GM21526 (cell line): Measurements from ENCODE around the gene C1orf159.
"Not testable (repeated sequence)": the region's sequence is repeated elsewhere in the genome, so short reads cannot be mapped to it uniquely, and the experiment has no call there.

Experiments
- ATAC-seq: cut with Tn5 transposase; IDR thresholded peaks from one replicate; pipeline ENCODE4 v1.9.1; 2021; ENCODE audit warnings: moderate library complexity; ENCODE audit not compliant: unreplicated experiment, low FRiP score

Gene C1orf159

DNA sequence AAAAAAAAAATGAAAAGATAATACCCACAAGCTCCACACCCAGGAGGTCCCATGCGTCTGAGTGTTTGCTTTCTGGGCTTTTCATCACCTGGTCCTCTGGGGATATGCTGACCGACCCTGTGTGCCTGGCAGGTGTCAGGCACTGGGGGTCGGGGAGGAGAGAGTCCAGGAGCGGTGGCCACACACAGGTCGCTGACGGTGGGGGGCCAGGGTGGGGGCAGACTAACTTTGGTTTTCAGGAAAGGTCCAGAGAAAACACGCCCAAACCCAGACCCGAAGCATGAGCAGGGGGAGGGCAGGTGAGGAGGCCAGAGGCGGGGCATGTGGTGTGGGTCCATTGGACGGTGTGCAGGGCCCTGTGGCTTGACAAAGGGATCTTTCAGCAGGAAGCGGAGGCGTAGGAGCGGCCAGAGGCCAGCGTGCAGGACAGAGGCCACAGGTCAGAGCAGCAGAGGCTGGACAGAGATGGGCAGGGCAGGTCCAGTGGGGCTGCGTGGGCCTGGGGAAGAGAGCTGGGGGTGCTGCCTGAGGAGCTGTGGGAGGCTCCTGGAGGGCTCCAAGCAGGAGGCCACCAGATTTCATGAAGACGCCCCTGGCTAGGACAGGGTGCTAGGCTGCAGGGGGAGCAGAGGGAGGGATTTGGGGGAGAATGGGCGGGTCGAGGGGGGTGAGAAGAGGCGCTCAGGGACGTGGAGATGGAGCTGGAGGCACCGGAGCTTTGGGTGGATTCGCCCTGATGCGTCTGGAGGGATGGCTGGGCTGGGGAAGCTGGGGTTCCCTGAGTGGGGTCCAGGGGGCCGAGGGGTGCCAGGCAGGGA, 57.6 kb downstream of the C1orf159 start:
- no peak for ATAC-seq

DNA sequence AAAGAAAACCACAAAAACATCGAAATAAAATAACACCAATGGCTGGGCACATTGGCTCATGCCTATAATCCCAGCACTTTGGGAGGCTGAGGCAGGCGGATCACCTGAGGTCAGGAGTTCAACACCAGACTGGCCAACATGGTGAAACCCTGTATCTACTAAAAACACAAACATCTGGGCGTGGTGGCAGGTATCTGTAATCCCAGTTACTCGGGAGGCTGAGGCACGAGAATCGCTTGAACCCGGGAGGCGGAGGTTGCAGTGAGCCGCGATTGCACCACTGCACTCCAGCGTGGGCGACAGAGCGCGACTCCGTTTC, 58.2 kb downstream of the C1orf159 start:
- ATAC-seq = not testable (repeated sequence)

DNA sequence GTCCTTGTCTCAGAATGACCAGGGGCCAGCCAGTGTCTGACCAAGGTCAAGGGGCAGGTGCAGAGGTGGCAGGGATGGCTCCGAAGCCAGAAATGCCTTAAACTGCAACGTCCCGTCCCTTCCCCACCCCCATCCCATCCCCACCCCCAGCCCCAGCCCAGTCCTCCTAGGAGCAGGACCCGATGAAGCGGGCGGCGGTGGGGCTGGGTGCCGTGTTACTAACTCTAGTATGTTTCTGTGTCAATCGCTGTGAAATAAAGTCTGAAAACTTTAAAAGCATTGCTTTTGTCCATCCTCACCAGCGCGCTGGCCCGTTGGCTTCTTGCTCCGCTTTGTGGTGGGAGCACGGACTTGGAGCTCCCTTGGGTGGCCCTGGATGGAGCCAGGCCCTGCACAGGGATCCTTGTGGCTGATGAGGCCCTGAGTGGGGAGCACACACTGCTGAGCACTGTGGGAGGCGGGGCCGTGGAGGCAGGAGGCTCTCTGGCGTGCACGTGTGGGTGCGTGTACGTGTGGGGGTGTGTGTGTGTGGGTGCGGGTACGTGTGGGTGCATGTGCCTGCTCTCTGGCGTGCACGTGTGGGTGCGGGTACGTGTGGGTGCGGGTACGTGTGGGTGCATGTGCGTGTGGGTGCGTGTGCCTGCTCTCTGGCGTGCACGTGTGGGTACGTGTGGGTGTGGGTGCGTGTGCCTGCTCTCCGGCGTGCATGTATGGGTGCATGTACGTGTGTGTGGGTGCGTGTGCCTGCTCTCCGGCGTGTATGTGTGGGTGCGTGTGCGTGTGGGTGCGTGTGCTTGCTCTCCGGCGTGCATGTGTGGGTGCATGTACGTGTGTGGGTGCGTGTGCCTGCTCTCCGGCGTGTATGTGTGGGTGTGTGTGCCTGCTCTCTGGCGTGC, 59.8 kb downstream of the C1orf159 start:
- no peak for ATAC-seq

DNA sequence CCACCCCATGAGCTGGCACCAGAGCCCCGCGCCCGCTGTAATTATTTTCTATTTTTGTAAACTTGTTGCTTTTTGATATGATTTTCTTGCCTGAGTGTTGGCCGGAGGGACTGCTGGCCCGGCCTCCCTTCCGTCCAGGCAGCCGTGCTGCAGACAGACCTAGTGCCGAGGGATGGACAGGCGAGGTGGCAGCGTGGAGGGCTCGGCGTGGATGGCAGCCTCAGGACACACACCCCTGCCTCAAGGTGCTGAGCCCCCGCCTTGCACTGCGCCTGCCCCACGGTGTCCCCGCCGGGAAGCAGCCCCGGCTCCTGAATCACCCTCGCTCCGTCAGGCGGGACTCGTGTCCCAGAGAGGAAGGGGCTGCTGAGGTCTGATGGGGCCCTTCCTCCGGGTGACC, 60.9 kb downstream of the C1orf159 start:
- no peak for ATAC-seq

DNA sequence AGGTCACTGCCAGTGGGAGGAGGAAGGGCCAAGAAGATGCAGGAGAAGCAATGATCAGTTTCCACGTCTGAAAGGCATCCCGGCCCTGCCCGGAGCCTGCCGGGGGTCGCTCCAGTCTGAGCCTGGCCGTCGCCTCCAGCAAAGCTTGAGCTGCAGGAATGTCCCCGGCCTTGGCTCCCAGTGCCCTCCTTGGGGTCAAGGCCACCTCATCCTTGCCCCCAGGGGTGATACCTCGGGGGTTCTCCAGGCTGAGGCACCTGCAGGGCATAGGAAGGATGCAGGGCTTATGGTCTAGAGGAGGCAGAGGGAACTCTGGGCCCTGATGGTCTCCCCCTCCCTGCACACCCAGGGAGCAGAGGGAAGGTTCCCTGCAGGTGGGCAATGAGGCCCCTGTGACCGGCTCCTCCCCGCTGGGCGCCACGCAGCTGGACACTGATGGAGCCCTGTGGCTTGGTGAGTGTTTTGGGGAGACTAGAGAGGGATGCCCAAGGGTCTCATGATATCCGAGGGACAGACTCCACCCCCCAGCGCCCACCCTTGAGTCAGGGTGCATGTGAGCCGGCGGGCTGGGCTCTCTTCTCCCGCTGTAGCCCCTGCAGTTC, 61.7 kb downstream of the C1orf159 start:
- ATAC-seq = no peak

DNA sequence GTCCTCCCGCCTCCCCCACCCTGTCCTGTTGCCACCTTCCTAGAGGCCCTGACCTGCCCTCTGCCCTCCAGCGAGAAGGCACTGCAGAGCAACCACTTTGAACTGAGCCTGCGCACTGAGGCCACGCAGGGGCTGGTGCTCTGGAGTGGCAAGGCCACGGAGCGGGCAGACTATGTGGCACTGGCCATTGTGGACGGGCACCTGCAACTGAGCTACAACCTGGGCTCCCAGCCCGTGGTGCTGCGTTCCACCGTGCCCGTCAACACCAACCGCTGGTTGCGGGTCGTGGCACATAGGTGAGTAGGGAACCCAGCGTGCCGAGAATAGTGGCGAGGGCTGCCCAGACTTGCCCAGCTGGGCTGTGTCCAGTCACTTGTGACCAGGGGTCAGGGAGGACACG, 62.2 kb downstream of the C1orf159 start:
- no peak for ATAC-seq

DNA sequence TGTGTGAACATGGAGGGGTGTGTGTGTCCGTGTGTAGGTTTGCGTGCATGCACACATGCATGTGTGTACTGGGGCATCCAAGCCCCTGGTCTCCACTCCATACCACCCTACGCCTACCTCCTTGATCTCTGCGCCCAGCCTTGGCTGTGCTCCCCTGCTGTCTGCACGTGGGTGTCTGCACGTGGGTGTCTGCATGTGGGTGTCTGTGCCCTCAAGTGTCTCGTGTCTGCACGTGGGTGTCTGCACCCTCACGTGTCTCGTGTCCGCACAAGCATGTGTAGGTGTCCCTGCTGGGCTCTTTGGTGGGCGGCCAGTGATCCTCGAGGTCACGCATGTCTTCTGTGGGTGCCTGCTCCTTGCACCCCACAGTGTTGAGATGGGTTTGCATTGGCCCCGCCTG, 62.9 kb downstream of the C1orf159 start:
- no peak for ATAC-seq

DNA sequence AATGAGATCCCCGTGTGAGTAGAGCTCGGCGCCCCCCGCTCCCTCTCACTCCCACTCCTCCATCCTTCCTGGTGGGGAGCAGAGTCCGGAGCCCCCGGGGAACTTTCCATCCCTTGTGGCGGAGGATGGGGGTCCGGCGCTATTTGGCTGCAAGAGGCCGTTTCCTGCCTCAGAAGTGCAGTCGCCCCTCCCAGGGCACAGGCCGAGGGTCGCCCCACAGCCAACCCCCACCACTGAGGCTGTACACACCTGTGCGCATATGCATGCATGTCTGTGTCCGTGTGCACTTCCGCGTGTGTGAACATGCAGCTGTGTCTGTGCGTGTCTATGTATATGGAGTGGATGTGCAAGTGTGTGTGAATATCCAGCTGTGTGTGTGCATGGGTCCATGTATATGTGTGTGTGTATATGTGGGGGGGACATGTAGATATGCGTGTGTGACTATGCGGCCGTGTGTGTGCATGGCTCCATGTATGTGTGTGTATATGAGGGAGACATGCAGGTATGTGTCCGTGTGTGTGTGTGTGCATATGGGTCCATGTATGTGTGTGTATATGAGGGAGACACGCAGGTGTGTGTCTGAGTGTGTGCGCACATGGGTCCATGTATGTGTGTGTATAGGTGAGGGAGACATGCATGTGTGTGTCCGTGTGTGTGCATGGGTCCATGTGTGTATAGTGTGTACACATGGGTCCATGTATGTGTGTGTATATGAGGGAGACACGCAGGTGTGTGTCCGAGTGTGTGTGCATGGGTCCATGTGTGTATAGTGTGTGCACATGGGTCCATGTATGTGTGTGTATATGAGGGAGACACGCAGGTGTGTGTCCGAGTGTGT, 63.7 kb downstream of the C1orf159 start:
- ATAC-seq = no peak

DNA sequence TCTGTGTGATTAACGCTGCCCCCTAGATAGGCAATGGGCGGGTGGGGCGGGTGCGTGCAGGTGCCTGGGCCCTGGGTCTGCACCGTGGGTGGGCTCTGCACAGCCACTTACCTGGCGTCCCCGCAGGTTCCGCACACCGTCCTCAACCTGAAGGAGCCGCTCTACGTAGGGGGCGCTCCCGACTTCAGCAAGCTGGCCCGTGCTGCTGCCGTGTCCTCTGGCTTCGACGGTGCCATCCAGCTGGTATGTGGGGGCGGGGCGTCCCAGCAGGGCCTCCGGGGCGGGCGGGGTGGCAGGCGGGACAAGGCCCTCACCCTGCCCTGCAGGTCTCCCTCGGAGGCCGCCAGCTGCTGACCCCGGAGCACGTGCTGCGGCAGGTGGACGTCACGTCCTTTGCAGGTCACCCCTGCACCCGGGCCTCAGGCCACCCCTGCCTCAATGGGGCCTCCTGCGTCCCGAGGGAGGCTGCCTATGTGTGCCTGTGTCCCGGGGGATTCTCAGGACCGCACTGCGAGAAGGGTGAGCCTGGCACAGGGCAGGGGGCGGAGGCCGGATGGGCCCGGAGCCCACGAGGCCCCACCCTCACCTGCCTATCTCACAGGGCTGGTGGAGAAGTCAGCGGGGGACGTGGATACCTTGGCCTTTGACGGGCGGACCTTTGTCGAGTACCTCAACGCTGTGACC, 64.6 kb downstream of the C1orf159 start:
- ATAC-seq = no peak

DNA sequence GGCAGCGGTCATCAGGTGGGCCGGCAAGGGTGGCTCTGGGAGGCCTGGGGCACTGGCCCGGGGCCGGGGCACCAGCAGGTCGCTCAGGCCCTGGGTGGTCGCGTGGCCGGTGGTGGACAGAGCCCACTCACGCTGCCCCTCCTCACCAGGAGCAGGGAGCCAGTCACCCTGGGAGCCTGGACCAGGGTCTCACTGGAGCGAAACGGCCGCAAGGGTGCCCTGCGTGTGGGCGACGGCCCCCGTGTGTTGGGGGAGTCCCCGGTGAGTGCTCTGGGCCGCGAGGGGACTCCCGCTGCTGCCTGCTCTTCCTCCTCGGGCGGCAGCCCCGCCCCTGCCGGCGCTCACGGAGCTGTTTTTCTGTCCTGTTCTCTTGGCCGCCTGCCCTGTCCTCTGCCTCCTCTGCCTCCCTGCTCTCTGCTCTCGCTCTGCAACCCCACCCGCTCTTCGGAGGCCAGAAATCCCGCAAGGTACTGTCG, 65.3 kb downstream of the C1orf159 start:
- ATAC-seq = no peak

DNA sequence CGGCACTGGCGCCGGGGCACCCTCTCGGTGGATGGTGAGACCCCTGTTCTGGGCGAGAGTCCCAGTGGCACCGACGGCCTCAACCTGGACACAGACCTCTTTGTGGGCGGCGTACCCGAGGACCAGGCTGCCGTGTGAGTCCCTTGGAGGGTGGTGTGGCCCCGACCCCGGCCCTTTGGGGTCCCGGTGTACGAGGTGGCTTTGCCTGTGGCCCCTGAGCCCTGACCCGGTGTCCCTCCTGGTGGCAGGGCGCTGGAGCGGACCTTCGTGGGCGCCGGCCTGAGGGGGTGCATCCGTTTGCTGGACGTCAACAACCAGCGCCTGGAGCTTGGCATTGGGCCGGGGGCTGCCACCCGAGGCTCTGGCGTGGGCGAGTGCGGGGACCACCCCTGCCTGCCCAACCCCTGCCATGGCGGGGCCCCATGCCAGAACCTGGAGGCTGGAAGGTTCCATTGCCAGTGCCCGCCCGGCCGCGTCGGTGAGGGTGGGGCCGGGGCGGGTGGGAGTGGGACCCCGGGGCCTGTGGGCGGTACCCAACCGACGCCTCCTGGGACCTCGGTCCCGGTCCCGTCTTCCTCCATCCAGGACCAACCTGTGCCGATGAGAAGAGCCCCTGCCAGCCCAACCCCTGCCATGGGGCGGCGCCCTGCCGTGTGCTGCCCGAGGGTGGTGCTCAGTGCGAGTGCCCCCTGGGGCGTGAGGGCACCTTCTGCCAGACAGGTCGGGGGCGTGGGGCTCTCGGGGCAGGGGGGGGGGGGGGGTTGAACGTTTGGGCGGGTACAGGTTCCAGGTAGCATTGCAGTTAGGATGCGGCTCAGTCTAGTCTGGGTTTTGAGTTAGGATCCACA, 66.3 kb downstream of the C1orf159 start:
- no peak for ATAC-seq

DNA sequence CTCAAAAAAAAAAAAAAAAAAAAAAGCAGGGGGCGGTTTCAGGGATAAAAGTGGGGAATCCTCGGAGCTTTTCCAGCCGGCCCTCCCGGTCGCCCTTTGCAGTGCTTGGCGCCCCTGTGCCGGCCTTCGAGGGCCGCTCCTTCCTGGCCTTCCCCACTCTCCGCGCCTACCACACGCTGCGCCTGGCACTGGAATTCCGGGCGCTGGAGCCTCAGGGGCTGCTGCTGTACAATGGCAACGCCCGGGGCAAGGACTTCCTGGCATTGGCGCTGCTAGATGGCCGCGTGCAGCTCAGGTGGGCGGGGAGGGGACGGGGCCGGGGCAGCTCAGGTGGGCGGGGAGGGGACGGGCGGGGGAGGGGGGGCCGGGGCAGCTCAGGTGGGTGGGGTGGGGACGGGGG, 67.1 kb downstream of the C1orf159 start:
- ATAC-seq = no peak

DNA sequence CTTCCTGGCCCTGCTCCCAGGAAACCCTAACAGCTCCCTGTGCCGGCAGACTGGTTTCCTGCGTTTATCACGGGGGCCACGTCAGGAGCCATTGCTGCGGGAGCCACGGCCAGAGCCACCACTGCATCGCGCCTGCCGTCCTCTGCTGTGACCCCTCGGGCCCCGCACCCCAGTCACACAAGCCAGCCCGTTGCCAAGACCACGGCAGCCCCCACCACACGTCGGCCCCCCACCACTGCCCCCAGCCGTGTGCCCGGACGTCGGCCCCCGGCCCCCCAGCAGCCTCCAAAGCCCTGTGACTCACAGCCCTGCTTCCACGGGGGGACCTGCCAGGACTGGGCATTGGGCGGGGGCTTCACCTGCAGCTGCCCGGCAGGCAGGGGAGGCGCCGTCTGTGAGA, 67.9 kb downstream of the C1orf159 start:
- ATAC-seq = no peak

DNA sequence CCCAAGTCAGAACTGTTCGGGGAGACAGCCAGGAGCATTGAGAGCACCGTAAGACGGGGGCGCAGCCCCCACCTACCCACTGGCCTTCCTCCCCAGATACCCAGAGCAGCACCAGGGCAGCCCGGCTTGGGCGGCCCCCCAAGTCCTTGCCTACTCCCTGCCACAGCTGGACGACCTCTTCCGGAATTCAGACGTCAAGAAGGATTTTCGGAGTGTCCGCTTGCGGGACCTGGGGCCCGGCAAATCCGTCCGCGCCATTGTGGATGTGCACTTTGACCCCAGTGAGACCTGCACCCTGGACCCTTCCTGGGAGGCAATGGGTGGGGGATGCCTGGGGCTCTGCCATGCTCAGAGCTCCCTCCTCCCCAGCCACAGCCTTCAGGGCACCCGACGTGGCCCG, 68.5 kb downstream of the C1orf159 start:
- no peak for ATAC-seq

DNA sequence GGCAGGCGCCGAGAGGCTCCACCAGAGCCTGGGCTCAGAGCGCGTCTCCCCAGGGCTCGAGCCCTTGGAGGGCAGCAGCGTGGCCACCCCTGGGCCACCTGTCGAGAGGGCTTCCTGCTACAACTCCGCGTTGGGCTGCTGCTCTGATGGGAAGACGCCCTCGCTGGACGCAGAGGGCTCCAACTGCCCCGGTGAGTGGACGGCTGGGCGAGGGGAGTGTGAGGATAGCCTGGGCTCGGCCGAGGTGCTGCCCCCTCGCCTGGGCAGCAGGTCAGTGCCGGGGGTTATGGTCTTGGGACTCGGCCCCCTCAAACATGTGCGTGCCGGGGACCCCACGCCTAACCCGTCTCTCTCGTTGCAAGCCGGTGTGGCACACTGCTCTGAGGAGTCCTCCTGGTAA, 69.1 kb downstream of the C1orf159 start:
- no peak for ATAC-seq

DNA sequence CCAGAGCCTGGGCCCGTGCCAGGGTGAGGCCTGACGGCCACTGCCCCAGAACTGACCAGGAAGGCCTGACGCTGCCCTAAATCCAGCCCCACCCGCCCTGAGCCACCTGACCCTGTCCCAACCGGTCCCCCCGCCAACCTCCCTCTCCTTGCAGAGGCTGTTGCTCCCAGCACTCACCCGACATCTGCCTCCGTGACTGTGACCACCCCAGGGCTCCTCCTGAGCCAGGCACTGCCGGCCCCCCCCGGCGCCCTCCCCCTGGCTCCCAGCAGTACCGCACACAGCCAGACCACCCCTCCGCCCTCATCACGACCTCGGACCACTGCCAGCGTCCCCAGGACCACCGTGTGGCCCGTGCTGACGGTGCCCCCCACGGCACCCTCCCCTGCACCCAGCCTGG, 69.6 kb downstream of the C1orf159 start:
- no peak for ATAC-seq

DNA sequence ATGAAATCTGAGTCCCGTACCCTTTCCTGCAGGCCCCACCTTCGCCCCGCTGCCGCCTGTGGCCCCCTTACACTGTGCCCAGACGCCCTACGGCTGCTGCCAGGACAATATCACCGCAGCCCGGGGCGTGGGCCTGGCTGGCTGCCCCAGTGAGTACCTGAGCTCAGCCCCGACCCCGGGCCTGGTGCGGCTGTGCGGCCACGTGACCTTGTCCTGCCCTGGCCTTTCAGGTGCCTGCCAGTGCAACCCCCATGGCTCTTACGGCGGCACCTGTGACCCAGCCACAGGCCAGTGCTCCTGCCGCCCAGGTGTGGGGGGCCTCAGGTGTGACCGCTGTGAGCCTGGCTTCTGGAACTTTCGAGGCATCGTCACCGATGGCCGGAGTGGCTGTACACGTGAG, 70.8 kb downstream of the C1orf159 start:
- no peak for ATAC-seq

DNA sequence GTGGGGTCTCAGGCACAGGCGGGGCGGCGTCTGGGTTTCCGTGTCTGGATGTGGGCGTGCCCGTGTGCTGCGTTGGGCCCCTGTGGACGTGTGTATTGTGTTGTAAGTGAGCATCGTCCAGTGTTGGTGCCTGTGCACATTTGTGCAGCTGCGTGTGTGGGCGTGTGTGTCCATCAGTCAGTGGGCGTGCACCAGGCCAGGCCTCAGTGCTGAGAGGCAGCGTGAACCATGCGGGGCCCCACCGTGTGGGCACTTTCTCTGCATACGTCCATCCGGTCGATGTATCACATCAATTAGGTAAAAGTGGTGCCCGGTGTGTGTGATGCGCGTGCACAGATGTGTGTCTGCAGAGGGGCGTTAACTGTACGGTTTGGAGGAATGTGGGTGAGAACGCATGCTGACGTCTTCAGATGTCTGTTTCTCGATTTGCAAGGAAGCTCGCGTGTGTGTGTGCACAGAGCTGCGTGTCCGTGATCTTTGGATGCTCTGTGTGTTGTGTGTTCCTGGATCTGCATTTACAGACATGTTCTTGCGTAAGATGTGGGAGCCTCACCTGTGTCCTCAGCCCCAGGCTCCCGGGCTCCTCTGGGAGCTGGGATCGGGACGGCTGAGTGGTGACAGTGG, 71.3 kb downstream of the C1orf159 start:
- no peak for ATAC-seq

DNA sequence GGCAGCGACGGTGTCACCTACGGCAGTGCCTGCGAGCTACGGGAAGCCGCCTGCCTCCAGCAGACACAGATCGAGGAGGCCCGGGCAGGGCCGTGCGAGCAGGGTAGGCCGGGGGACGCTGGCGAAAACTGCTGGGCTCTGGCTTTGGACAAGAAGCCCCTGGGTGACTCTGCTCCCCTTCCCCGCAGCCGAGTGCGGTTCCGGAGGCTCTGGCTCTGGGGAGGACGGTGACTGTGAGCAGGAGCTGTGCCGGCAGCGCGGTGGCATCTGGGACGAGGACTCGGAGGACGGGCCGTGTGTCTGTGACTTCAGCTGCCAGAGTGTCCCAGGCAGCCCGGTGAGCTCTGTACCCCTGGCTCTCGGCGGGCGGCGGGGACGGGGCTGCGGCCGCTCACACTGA, 72.0 kb downstream of the C1orf159 start:
- no peak for ATAC-seq
